ENCODE results near the gene CLCN3.
A peak's percentile ranks its signal among the peaks of the same experiment; 100 is the strongest.
"Not testable (repeated sequence)": the region's sequence is repeated elsewhere in the genome, so short reads cannot be mapped to it uniquely, and the experiment has no call there.

Gene CLCN3

GRCh38 chr4:169618286-169618685 is 2.1 kb upstream of the CLCN3 start:
- no peak for DNase-seq

- no peak for DNase-seq
These were observed 1.4 kb upstream of the CLCN3 start for GRCh38 chr4:169618986-169619385.

DNA sequence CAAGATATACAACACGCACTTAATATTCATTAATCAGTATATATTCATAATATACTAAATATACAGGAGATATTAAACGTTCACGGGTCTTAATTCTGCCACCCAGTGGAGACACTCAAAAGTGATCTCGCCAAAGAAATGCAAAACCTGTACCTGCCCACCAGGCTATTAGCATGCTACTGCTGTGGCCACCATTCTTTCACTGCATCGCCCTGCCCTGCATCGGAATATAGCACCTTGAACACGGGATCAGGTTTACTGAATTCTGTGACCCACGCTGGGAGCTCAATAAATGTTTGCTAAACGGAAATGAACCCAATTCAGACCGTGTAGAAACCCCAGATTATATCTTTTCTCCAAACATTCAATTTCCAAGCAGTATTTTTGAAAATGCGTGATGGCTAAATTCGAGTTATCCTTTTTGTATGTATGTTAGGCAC is 840 bp upstream of the CLCN3 start:
- peak; percentile 24 for DNase-seq

GRCh38 chr4:169620880-169621248 is 486 bp downstream of the CLCN3 start:
- no peak for DNase-seq

DNA sequence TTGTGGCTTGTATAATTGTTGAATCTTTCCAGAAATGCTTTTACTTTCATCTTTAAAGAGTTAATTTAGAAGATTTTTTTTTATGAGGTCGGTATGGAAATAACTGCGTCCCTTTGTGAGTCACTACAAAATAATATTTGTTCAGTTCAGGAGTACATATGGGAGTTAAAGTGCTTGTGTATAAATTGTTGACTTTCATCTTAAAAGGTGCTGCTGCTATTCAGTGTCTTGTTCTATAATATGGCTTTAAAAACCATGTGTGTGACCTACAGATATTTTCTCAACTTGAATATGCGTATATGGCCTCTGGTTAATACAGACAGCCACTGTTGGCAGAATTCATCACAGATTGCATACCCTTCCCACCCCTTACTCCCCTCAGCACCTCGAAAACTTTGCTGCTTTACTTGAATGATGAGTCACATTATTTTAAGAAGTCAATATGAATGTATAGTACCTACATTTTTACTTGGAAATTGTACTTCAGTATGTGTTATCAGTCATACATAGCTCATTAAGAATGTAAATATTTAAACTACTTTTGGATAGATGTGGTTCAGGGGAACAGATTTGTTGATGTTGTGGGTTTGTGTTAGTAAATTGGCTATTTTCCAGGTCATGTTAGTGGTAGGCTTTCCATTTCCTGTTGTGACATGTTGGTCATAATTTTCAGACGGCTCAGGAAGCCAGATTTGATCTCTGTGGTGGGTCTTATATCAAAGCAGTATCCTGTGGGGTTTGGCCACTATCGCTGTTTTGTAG is 1.5 kb downstream of the CLCN3 start:
- DNase-seq = no peak

DNA sequence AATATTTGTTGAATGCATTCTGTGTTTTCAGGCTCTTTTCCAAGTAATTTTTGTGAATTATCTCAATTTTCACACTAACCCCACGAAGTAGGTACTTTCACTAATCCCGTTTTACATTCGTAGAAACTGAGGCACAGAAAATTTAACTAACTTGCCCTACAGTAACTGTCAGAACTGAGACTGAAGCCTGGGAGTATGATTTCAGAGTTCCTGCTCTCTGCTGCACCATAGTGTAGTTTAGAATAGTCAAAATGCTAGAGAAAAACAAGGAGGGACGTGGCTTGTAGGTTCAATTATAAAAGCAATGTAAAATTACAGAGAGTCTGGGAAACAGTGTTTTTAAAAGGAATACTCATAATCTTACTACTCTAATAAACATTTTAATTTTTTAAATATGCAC is 2.2 kb downstream of the CLCN3 start:
- no peak for DNase-seq

DNA sequence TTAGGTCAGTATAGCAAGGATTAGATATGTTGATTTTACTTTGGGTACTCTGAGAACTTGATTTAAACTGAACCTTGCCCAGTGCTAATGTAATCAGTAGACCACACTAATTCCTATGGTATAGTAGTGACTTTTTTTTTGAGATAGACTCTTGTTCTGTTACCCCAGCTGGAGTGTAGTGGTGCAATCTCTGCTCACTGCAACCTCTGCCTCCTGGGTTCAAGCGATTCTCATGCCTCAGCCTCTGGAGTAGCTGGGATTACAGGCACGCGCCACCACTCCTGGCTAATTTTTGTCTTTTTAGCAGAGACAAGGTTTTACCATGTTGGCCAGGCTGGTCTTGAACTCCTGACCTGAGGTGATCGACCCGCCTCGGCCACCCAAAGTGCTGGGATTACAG is 3.6 kb downstream of the CLCN3 start:
- not testable (repeated sequence) for DNase-seq

GRCh38 chr4:169625886-169626285 is 5.5 kb downstream of the CLCN3 start:
- DNase-seq = no peak

- no peak for DNase-seq
These were observed 6.2 kb downstream of the CLCN3 start for GRCh38 chr4:169626331-169627282.

- no peak for DNase-seq
These were observed 6.9 kb downstream of the CLCN3 start for GRCh38 chr4:169627307-169627706.

DNA sequence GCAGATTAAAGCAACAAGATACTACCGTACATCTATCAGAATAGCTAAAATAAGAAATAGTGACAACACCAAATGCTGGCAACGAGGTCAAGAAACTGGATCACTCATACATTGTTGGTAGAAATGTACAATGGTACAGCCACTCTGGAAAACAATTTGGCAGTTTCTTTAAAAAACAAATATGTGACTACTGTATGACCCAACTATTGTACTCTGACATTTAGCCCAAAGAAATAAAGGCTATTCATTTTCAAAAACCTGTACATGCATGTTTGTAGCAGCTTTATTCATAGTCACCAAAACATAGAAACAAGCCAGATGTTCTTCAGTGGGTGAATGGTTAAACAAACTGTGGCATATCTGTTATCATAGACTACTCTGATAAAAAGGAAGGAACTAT is 8.2 kb downstream of the CLCN3 start:
- DNase-seq = no peak

DNA sequence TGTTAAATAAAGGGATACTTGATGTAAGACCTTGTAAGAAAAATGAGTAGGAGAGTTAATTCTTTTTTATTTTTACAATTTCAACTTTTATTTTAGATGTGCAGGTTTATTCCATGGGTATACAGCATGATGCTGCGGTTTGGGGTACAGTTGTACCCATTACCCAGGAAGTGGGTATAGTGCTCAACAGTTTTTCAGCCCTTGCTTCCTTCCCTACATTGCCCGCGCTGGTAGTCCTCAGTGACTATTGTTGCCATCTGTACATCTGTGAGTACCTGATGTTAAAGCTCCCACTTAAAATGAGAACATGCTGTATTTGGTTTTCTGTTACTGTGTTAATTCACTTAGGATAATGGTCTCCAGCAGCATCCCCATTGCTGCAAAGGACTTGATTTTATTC is 9.7 kb downstream of the CLCN3 start:
- DNase-seq = no peak

- DNase-seq = no peak
These were observed 12.5 kb downstream of the CLCN3 start for GRCh38 chr4:169632896-169633295.

DNA sequence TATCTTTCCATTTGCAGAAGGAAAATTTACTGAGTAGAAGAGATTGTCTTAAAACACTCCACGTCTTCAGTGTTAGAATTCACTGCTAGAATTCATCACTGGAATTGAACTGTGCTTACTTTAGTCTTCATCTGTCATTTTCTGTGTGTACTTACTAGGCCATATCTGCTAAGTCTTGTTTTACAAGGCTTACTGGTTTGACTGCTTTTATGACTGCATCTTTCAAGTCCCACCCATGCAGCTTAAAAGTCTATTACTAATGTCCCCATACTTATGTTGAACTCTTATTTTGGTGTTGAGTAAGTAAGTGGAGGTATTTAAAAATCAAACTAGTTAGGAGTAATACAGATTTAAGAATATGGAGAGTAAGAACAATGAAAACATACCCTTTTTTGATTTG is 14.6 kb downstream of the CLCN3 start:
- DNase-seq = no peak

DNA sequence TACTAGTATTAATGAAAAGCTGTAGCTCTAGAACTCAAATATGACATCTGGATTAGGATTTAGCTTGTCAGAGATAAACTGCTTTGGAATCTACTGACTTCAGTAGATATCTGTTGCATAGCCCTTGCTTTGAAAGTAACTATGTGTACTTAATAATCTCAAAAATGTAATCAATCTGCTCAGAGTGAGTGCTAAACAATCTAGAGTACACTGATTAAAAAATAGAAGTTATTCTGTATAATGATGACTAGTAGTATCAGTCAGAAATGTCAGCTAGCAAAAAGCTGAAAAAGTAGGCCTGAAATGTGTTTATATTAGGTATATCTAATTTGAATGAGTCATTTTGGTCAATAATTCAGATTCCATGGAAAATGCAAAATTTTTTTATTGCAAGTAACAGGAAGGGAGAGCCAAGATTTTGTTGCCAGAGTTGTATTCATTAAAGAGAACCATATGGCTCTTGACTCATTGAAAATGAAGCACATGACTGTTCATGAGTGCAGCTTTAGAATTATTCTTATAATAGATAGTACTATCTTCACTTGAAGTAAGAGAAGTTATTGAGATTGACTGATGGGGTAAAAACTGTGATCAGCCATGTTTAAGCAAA is 20.0 kb downstream of the CLCN3 start:
- no peak for DNase-seq

- DNase-seq = no peak
These were observed 24.4 kb downstream of the CLCN3 start for GRCh38 chr4:169644802-169645201.

- DNase-seq = no peak
These were observed 25.2 kb downstream of the CLCN3 start for GRCh38 chr4:169645627-169646026.

DNA sequence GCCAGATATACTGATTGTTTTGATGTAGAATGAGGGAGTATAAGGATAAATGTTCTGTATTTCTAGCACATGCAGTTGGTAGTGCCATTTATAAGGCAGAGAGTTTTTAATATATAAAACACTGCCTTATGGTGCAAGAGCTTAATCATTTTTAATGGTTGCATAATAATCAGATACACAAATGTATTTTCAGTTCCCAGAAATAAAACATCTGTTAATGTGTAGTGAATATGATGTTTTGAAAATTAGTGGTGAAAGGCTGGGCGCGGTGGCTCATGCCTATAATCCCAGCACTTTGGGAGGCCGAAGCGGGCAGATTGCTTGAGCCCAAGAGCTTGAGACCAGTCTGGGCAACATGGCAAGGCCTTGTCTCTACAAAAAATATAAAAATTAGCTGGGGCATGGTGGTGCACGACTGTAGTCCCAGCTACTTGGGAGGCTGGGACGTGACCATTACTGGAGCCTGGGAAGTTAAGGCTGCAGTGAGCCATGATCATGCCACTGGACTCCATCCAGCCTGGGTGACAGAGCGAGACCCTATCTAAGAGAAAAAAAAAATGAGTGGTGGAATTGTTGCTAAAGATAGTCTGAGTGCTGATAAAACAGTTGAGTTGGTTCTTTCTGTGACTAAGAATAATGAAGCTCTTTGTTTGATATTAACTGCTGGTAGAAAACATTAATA is 29.3 kb downstream of the CLCN3 start:
- no peak for DNase-seq

GRCh38 chr4:169650227-169650936 is 30.0 kb downstream of the CLCN3 start:
- no peak for DNase-seq

GRCh38 chr4:169652535-169652934 is 32.2 kb downstream of the CLCN3 start:
- no peak for DNase-seq

DNA sequence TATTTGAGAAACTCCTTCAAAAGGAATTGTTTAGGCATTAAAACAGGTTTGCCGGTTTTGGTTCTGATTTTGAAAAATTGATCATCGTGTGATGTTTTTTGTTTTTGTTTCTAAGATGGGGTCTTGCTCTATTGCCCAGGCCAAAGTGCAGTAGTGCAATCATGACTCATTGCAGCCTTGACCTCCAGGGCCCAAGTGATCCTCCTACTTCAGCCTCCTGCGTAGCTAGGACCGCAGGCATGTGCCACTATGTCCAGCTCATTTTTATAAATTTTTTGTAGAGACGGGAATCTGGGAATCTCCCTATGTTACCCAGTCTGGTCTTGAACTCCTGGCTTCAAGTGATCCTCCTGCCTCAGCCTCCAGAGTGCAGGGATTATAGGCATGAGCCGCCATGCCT is 35.0 kb downstream of the CLCN3 start:
- no peak for DNase-seq

GRCh38 chr4:169657470-169658107 is 37.2 kb downstream of the CLCN3 start:
- DNase-seq = no peak

Data from NCI-H1436 (cell line).